NCI-H226 (cell line): ENCODE results near the gene ABHD5.

Source experiments
- DNase-seq: peaks from one replicate; pipeline ENCODE4 v3.0.0-alpha.2; 2015

The ABHD5 gene

GRCh38 chr3:43759297-43759782 is 68.6 kb downstream of the ABHD5 start:
- DNase-seq = peak; percentile 33

DNA sequence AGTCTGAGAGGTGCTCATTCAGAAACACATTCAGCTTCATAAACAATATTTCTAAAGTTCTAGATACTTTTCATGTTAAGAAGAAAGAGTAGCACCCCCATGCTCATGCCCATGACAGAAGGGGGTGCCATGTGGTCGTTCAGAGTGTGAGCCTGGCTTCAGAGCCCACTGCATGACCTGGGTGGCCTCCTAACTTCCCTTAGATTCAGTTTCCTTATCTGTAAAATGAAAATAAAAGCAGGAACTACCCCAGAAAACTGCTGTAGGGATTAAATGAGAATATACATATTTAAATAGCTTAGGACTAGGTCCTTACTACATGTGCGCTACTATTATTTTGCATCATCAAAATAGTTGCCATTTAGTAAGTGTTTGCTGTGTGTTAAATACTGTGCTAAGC is 69.2 kb downstream of the ABHD5 start:
- no peak for DNase-seq

DNA sequence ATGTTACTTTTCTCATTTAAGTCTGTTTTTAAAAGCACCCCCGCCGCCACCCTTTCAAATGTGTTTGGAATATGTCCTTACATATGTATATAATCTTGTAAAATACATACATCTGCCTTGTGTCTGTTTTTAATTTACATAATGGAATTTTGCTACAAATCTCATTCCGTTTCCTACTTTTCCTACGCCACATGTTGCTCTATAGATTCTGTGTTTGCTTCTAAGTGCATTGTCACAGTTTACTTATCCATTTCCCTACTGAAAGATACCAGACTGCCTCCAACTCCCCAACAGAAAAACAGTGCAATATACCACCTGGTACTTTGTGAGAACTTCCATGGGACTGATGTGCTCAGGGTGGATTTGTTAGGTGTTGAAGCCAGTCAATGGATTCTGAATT is 70.2 kb downstream of the ABHD5 start:
- DNase-seq = no peak

DNA sequence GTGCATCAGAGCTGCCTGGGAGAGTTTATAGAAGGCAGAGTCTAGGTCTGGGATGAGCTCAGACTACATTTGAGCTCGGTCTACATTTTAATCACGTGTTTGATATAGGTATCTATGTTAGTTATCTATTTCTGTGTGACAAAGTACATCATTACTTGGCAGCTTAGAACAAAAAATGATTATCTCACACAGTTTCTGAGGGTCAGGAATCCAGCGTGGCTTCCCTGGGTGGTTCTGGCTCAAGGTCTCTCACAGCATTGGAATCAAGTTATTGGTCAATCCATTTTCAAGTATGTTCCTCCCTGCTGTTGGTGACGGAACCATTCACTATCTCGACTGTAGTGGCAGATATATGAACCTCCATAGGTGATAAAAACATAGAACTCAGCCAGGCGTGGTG is 71.7 kb downstream of the ABHD5 start:
- DNase-seq = no peak

DNA sequence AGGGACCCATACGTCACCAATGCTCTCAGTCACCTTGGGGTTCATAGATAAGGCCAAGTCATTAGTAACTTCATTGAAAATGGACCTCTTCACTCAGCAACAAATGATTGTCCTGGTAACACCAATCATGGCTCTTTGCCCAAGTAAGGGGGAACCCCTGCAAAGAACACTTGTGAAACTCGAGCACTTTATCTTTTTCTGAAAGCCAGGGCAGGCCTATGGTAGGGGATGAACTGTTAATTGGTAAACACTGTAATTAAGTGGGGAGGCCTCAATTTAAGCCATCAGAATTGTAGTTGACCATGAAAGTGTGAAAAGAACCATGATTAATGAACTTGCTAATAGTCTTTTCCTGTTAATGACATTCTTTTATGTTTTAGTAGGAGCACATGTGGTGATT is 73.3 kb downstream of the ABHD5 start:
- DNase-seq = no peak

- no peak for DNase-seq
Measured at GRCh38 chr3:43764471-43764870, 73.7 kb downstream of the ABHD5 start.

DNA sequence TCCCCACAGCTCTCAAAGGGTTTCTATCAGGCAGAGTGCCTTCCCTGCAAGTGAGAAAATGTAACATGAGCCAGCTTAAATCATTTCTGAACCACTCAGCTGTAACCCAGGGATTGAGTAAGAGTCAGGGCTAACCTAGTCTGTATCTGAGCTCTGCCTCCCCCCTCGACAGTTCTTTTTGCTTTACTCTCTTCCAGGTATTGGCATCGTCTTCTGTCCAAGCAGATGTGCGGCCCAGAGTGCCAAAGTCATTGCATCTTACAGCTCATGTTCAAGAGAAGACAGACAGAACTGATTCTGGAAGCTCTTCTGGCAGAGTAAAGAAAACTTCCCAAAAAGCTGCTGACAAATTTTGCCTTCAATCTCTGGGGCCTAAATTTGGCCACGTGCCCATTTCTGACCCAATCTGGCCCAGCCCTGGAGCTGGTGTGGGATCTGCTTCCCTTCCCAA is 74.8 kb downstream of the ABHD5 start:
- no peak for DNase-seq

DNA sequence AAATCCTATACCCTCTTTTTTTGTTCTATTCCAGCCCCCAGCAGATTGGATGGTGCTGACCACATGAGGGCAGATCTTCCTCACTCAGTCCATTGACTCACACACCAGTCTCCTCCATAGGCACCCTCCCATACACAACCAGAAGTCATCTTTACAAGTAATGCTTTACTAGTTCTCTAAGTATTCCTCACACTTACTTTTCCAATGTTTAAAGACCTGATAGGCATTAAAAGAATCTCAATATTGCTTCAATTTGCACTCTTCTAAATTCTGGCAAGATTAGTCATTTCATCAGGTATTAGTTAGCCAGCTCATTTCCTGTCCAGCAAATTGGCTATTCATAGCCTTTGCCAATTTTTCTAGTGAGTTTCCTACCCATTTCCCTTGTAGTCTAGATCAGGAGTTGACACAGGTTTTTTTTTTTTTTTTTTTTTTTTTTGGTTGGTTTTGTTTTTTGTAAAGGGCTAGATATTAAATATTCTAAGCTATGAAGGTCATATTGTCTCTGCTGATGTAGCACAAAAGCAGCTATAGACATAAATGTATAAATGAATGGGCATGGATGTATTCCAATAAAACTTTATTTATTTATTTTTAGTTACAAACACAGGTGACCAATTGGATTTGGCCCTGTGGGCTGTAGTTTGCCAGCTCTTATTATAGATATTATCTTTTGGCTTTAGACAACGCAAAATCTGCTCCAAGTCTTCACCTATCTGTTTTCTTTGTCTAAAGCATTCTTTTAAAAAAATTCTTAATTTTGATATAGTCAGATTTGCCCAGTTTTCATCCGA is 76.1 kb downstream of the ABHD5 start:
- DNase-seq = peak; percentile 52

DNA sequence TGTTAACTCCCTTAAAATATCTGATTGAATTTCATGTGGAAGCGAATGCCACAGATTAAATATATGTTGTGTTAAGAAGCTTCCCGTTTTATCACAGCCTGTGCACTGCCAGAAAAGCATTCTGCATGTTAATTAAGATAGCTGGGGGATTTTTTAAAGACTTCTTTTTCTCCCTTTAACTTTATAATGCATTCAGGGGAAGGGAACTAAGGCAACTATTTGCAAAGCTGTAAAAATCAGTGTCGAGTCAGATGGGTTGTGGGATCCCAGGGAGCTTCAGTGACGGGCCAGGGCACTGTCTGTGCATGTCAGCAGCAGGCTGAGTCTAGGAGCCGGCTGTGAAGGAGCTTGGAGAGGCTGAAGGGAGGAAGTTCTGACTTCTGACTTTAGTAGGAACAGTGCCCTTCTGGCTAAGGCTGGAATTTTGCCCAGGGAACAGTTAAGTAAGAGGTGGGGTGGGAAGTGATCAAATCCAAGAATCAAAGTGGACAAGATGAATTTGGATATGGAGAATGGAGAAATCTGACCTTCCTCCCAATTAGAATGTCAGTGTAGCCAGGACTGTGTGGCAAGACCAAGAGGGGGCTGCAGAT is 77.7 kb downstream of the ABHD5 start:
- no peak for DNase-seq

GRCh38 chr3:43769097-43769884 is 78.6 kb downstream of the ABHD5 start:
- peak; percentile 97 for DNase-seq

GRCh38 chr3:43769885-43770425 is 79.2 kb downstream of the ABHD5 start:
- DNase-seq = no peak

- peak; percentile 16 for DNase-seq
Measured at GRCh38 chr3:43770426-43771103, 79.8 kb downstream of the ABHD5 start.

- DNase-seq = no peak
Measured at GRCh38 chr3:43771610-43772009, 80.9 kb downstream of the ABHD5 start.

DNA sequence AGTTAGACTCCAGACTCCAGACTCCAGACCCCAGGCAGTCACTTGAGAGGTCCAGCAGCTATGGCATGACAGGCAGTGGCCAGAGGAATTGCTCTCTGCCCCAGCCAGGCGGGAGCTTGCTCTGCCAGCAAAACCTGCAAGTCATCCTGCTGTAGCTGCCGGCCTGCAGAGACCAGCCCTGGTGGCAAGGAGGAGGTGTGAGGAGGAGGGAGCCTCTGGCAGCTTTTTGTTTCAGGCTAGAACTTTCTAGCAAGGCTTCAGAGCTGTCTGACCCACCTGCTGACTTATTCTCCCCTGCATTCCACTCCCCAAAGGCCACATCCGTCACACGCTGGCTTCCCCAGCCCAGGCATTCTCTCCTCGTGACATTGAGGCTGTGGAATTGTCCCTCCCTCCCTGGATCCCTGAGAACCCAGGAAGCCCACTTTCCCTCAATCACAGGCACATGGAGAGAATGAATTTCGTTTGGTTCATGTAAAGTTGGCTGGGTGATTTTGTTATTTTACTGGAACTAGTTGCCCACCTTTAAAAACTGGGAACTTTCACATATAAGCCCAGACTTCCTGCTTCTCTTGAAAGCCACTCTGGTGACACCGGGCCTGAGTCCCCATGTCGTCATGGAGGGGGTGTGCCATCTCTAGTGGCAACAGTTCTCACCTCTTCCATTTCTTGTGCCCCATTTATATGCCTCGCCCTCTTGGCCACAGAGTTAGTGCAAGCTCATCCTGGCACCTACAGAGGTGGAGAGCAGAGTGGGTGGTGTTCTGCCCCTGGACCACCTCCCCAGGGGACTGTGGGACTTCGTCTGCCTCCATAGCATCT is 82.7 kb downstream of the ABHD5 start:
- no peak for DNase-seq

GRCh38 chr3:43774799-43775198 is 84.1 kb downstream of the ABHD5 start:
- no peak for DNase-seq

DNA sequence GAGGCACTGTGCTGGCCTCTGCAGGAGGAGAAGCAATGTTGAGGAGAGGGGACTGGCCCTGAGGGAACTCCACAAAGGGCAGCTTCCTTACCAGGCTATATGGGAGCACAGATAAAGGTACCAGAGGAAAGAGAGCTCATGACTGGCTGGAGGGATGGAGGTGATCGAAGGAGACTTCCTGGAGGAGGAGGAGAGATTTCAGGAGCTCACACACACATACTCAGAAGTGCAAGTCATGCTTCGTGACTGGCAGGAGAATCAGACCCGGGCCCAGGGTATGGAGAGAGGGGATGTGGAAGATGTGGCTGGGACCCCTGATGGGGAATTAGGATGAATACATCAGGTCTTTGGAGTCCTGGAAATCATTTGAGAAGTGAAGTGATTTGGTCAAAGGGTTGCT is 85.4 kb downstream of the ABHD5 start:
- DNase-seq = no peak

DNA sequence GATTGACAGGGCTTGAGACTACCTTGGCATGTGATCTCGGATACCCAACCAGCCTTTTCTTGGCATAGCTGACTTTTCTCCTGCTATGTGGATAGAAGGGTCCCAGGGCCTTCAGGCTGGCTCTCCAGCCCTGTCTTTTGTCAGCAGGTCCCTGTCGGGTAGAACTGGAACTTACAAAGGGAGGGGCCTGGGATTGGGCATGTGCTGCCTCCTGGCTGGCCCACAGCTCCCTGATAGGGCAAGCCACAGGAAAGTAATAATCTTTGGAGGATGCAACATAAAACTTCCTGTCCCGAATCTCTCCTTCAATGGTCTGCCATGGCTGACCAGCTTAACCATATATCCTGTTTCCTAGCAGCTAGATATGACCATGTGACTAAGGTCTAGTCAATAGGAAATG is 89.1 kb downstream of the ABHD5 start:
- no peak for DNase-seq

DNA sequence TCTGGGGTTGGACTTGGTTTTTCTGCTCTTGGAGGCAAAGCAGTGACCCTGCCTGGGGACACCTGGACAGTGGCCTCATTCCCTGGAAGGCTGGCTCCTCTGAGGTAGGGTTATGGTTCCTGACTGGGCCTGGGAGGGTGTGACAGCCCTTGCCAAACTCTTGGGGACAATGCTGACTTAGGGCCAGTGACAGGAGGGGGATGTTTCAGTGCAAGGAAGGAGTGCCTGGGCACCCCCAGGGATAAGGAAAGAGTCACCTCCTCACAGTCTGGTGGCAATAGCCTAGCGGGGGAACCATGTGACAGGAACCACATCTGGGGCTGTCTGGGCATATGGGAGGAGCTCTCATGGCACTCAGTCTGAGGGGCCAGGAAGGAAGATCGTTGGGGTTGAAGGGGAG is 91.8 kb downstream of the ABHD5 start:
- no peak for DNase-seq
